WTC11 (cell line): ENCODE measurements around the gene STK25. TPM values are rescaled to one million over a fixed set of nuclear protein-coding genes. Genes with fewer than 3 reads are reported as not detected.

Source experiments
- ATAC-seq: fragments of 200-7000 bp; cut with Tn5 transposase; 2 replicates; pipeline ENCODE4 v1.10.0; 2021; ENCODE audit warnings: mild to moderate bottlenecking, moderate library complexity
- CTCF ChIA-PET: fragments of 300-600 bp; sonication (Branson Sonifier 250); formaldehyde crosslinking; loops from one replicate; lab custom pipeline; 2021; ENCODE audit warnings: antibody characterized with exemption; lab: Charles Lee
- POLR2A ChIA-PET: fragments of 350-600 bp; sonication (Branson Sonifier 250); formaldehyde crosslinking; loops from one replicate; lab custom pipeline; 2021; ENCODE audit warnings: antibody characterized with exemption; lab: Charles Lee
- DNase-seq: peaks from one replicate; pipeline ENCODE4 v3.0.0; 2021; ENCODE audit warnings: low spot score
- H3K27ac Mint-ChIP-seq: 2 replicates; pipeline ENCODE4 v1.8.0; 2021; ENCODE audit warnings: mixed read lengths
- H3K27me3 Mint-ChIP-seq: 2 replicates; pipeline ENCODE4 v1.8.0; 2021; ENCODE audit warnings: low read depth, mild to moderate bottlenecking, moderate library complexity, mixed read lengths
- H3K36me3 Mint-ChIP-seq: 2 replicates; pipeline ENCODE4 v1.8.0; 2021; ENCODE audit warnings: mixed read lengths
- H3K4me1 Mint-ChIP-seq: 2 replicates; pipeline ENCODE4 v1.8.0; 2022; ENCODE audit warnings: mixed read lengths
- H3K4me3 Mint-ChIP-seq: 2 replicates; pipeline ENCODE4 v1.8.0; 2021; ENCODE audit warnings: mild to moderate bottlenecking, moderate library complexity, mixed read lengths
- H3K9me3 Mint-ChIP-seq: 2 replicates; pipeline ENCODE4 v1.8.0; 2021; ENCODE audit warnings: mixed read lengths
- AFF4 ChIP-seq: sonication (generic); formaldehyde crosslinking; IDR thresholded peaks from 2 replicates; pipeline ENCODE4 v1.8.1; 2023; ENCODE audit warnings: mild to moderate bottlenecking, missing genetic modification reagents, borderline replicate concordance
- CBFB ChIP-seq: sonication (generic); formaldehyde crosslinking; IDR thresholded peaks from 2 replicates; pipeline ENCODE4 v1.8.1; 2022; ENCODE audit warnings: mild to moderate bottlenecking, low read depth, missing genetic modification reagents
- CREM ChIP-seq: sonication (generic); formaldehyde crosslinking; IDR thresholded peaks from 2 replicates; pipeline ENCODE4 v1.8.1; 2022; ENCODE audit warnings: mild to moderate bottlenecking, missing genetic modification reagents, moderate library complexity
- ELF4 ChIP-seq: sonication (generic); formaldehyde crosslinking; IDR thresholded peaks from 2 replicates; pipeline ENCODE4 v1.8.1; 2022; ENCODE audit warnings: low read depth, mild to moderate bottlenecking, moderate library complexity, missing genetic modification reagents
- FOXJ3 ChIP-seq: sonication (generic); formaldehyde crosslinking; IDR thresholded peaks from 2 replicates; pipeline ENCODE4 v1.9.0; 2021; ENCODE audit warnings: missing genetic modification reagents, mild to moderate bottlenecking, borderline replicate concordance
- FOXK1 ChIP-seq: sonication (generic); formaldehyde crosslinking; IDR thresholded peaks from 2 replicates; pipeline ENCODE4 v1.8.0; 2022; ENCODE audit warnings: mild to moderate bottlenecking, moderate library complexity, missing genetic modification reagents
- FOXP1 ChIP-seq: sonication (generic); formaldehyde crosslinking; IDR thresholded peaks from 2 replicates; pipeline ENCODE4 v1.8.0; 2022; ENCODE audit warnings: missing genetic modification reagents, mild to moderate bottlenecking, moderate library complexity, borderline replicate concordance
- TCF7 ChIP-seq: sonication (generic); formaldehyde crosslinking; IDR thresholded peaks from 2 replicates; pipeline ENCODE4 v1.8.0; 2022; ENCODE audit warnings: mild to moderate bottlenecking, low read depth, missing genetic modification reagents, moderate library complexity
- TP53 ChIP-seq: sonication (generic); formaldehyde crosslinking; IDR thresholded peaks from 2 replicates; pipeline ENCODE4 v1.8.1; 2023; ENCODE audit warnings: mild to moderate bottlenecking, missing genetic modification reagents
- ZBTB43 ChIP-seq: sonication (generic); formaldehyde crosslinking; IDR thresholded peaks from 2 replicates; pipeline ENCODE4 v1.8.1; 2023; ENCODE audit warnings: mild to moderate bottlenecking, missing genetic modification reagents
- ZNF232 ChIP-seq: sonication (generic); formaldehyde crosslinking; IDR thresholded peaks from 2 replicates; pipeline ENCODE4 v1.8.0; 2022; ENCODE audit warnings: mild to moderate bottlenecking, missing genetic modification reagents
- ZNF317 ChIP-seq: sonication (generic); formaldehyde crosslinking; IDR thresholded peaks from 2 replicates; pipeline ENCODE4 v1.8.1; 2023; ENCODE audit warnings: low read depth, mild to moderate bottlenecking, moderate library complexity, missing genetic modification reagents, borderline replicate concordance
- ZNF532 ChIP-seq: fragments of 250-450 bp; sonication (Bioruptor Pico); IDR thresholded peaks from 2 replicates; pipeline ENCODE4 v1.9.0; 2021; ENCODE audit warnings: mild to moderate bottlenecking, borderline replicate concordance
- ZNF671 ChIP-seq: fragments of 250-450 bp; sonication (Bioruptor Pico); IDR thresholded peaks from 2 replicates; pipeline ENCODE4 v1.8.0; 2021; ENCODE audit warnings: mild to moderate bottlenecking
- total RNA-seq: library from RNA; stranded (reverse); gene quantifications from 3 replicates; pipeline ENCODE4 v1.2.3, GENCODE V29; 2021
- TF ChIP-seq, protein P1 (sequence below): sonication (generic); formaldehyde crosslinking; IDR thresholded peaks from 2 replicates; pipeline ENCODE4 v1.8.0; 2023; ENCODE audit warnings: missing genetic modification reagents
- TF ChIP-seq, protein P2 (sequence below): fragments of 250-450 bp; sonication (Bioruptor Pico); IDR thresholded peaks from 2 replicates; pipeline ENCODE4 v2.1.2; 2022; ENCODE audit warnings: mild to moderate bottlenecking, moderate library complexity
- TF ChIP-seq, protein P3 (sequence below): sonication (generic); formaldehyde crosslinking; IDR thresholded peaks from 2 replicates; pipeline ENCODE4 v1.8.1; 2022; ENCODE audit warnings: mild to moderate bottlenecking, missing genetic modification reagents, moderate library complexity, borderline replicate concordance
- TF ChIP-seq, protein P4 (sequence below): sonication (generic); formaldehyde crosslinking; IDR thresholded peaks from 2 replicates; pipeline ENCODE4 v1.8.0; 2022; ENCODE audit warnings: missing genetic modification reagents
- TF ChIP-seq, protein P5 (sequence below): sonication (generic); formaldehyde crosslinking; IDR thresholded peaks from 2 replicates; pipeline ENCODE4 v1.8.1; 2023; ENCODE audit warnings: mild to moderate bottlenecking, missing genetic modification reagents, moderate library complexity

Gene STK25
- total RNA-seq, 1 experiment from 2014 or later: 232 TPM

DNA sequence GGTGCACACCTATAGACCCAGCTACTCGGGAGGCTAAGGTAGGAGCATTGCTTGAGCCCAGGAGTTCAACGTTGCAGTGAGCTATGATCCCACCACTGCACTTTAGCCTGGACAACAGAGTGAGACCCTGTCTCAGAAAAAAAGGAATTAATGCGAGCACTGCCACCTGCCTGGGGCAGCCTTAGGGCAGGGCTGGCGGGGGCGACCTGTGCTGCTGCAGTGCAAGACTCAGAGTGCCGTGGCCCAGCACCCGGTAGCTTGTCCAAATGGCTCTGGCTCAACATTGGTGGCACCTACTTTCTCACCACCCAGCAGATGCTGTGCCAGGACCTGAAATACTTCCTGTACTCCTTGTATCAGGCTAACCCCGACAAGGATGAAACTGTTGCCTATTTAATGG, 30.2 kb downstream of the STK25 start (continued):
- TF ChIP-seq, protein P1, sequence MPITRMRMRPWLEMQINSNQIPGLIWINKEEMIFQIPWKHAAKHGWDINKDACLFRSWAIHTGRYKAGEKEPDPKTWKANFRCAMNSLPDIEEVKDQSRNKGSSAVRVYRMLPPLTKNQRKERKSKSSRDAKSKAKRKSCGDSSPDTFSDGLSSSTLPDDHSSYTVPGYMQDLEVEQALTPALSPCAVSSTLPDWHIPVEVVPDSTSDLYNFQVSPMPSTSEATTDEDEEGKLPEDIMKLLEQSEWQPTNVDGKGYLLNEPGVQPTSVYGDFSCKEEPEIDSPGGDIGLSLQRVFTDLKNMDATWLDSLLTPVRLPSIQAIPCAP (CRISPR knock-in tag): no peak
- TF ChIP-seq TP53 (CRISPR knock-in tag): no peak
- TF ChIP-seq FOXP1 (CRISPR knock-in tag): no peak
- TF ChIP-seq, protein P2, sequence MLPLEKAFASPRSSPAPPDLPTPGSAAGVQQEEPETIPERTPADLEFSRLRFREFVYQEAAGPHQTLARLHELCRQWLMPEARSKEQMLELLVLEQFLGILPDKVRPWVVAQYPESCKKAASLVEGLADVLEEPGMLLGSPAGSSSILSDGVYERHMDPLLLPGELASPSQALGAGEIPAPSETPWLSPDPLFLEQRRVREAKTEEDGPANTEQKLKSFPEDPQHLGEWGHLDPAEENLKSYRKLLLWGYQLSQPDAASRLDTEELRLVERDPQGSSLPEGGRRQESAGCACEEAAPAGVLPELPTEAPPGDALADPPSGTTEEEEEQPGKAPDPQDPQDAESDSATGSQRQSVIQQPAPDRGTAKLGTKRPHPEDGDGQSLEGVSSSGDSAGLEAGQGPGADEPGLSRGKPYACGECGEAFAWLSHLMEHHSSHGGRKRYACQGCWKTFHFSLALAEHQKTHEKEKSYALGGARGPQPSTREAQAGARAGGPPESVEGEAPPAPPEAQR (CRISPR knock-in tag): no peak
- TF ChIP-seq, protein P3, sequence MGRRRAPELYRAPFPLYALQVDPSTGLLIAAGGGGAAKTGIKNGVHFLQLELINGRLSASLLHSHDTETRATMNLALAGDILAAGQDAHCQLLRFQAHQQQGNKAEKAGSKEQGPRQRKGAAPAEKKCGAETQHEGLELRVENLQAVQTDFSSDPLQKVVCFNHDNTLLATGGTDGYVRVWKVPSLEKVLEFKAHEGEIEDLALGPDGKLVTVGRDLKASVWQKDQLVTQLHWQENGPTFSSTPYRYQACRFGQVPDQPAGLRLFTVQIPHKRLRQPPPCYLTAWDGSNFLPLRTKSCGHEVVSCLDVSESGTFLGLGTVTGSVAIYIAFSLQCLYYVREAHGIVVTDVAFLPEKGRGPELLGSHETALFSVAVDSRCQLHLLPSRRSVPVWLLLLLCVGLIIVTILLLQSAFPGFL: no peak
- TF ChIP-seq ELF4 (CRISPR knock-in tag): no peak

DNA sequence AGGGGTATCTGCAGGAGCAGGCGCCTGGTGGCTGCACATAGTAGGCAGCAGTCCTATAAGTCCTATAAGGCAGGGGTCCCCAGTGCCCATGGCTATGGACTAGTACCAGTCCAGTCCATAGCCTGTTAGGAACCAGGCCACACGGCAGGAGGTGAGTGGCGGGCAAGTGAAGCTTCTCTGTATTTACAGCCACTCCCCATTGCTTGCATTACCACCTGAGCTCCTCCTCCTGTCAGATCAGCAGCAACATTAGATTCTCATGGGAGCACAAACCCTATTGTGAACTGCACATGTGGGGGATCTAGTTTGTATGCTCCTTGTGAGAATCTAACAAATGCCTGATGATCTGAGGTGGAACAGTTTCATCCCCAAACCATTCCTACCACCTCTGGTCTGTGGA, 33.1 kb downstream of the STK25 start:
- H3K4me1 Mint-ChIP-seq: no peaks in the 10 kb centered on the region
- POLR2A ChIA-PET: no interaction called here
- H3K4me3 Mint-ChIP-seq: no peak overlapping the region
- H3K9me3 Mint-ChIP-seq: peaks cover 13% of the 10 kb centered on the region
- H3K27me3 Mint-ChIP-seq: peaks cover 21% of the 10 kb centered on the region
- no peak for ATAC-seq
- H3K27ac Mint-ChIP-seq: no peak overlapping the region
- H3K36me3 Mint-ChIP-seq: no peaks in the 10 kb centered on the region
- CTCF ChIA-PET: no interaction called here
- no peak for DNase-seq
- no peak for TF ChIP-seq ZNF317 (CRISPR knock-in tag)
- TF ChIP-seq TP53 (CRISPR knock-in tag): no peak
- TF ChIP-seq FOXK1: no peak
- no peak for TF ChIP-seq ZNF232
- TF ChIP-seq ZNF532 (CRISPR knock-in tag): no peak
- no peak for TF ChIP-seq FOXJ3 (CRISPR knock-in tag)
- no peak for TF ChIP-seq TCF7 (CRISPR knock-in tag)
- TF ChIP-seq, protein P4, sequence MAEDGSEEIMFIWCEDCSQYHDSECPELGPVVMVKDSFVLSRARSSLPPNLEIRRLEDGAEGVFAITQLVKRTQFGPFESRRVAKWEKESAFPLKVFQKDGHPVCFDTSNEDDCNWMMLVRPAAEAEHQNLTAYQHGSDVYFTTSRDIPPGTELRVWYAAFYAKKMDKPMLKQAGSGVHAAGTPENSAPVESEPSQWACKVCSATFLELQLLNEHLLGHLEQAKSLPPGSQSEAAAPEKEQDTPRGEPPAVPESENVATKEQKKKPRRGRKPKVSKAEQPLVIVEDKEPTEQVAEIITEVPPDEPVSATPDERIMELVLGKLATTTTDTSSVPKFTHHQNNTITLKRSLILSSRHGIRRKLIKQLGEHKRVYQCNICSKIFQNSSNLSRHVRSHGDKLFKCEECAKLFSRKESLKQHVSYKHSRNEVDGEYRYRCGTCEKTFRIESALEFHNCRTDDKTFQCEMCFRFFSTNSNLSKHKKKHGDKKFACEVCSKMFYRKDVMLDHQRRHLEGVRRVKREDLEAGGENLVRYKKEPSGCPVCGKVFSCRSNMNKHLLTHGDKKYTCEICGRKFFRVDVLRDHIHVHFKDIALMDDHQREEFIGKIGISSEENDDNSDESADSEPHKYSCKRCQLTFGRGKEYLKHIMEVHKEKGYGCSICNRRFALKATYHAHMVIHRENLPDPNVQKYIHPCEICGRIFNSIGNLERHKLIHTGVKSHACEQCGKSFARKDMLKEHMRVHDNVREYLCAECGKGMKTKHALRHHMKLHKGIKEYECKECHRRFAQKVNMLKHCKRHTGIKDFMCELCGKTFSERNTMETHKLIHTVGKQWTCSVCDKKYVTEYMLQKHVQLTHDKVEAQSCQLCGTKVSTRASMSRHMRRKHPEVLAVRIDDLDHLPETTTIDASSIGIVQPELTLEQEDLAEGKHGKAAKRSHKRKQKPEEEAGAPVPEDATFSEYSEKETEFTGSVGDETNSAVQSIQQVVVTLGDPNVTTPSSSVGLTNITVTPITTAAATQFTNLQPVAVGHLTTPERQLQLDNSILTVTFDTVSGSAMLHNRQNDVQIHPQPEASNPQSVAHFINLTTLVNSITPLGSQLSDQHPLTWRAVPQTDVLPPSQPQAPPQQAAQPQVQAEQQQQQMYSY: no peak
- TF ChIP-seq, protein P5, sequence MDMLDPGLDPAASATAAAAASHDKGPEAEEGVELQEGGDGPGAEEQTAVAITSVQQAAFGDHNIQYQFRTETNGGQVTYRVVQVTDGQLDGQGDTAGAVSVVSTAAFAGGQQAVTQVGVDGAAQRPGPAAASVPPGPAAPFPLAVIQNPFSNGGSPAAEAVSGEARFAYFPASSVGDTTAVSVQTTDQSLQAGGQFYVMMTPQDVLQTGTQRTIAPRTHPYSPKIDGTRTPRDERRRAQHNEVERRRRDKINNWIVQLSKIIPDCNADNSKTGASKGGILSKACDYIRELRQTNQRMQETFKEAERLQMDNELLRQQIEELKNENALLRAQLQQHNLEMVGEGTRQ (CRISPR knock-in tag): no peak
- no peak for TF ChIP-seq CREM (CRISPR knock-in tag)
- no peak for TF ChIP-seq ZNF671 (CRISPR knock-in tag)
- no peak for TF ChIP-seq CBFB (CRISPR knock-in tag)
- TF ChIP-seq ZBTB43: no peak
- TF ChIP-seq AFF4 (CRISPR knock-in tag): no peak
